Activated naive CD8-positive, alpha-beta T cell treated with anti-CD3 and anti-CD28 coated beads, Interleukin-2, amount 50 U/mL, for 24 hours (primary cell): ENCODE results near the gene INPP5K.

Experiments used
- ATAC-seq: fragments of 150-1000 bp; cut with Tn5 transposase; one replicate; pipeline ENCODE4 v1.10.0; 2021
- DNase-seq: peaks from one replicate; pipeline ENCODE4 v3.0.0; 2021
- H3K27ac Mint-ChIP-seq: one replicate; pipeline ENCODE4 v1.8.0; 2021; ENCODE audit warnings: mild to moderate bottlenecking, mixed read lengths
- H3K27me3 Mint-ChIP-seq: one replicate; pipeline ENCODE4 v1.8.0; 2021; ENCODE audit warnings: mixed read lengths
- H3K36me3 Mint-ChIP-seq: one replicate; pipeline ENCODE4 v1.8.0; 2021; ENCODE audit warnings: low read depth, mixed read lengths
- H3K4me1 Mint-ChIP-seq: one replicate; pipeline ENCODE4 v1.8.0; 2021; ENCODE audit warnings: mixed read lengths
- H3K4me3 Mint-ChIP-seq: one replicate; pipeline ENCODE4 v1.8.0; 2021; ENCODE audit warnings: mild to moderate bottlenecking, moderate library complexity, mixed read lengths
- H3K9me3 Mint-ChIP-seq: one replicate; pipeline ENCODE4 v1.8.0; 2021; ENCODE audit warnings: mixed read lengths

INPP5K gene

GRCh38 chr17:1554751-1555540 is 38.5 kb upstream of the INPP5K start:
- H3K9me3 Mint-ChIP-seq, result no peaks in the 10 kb centered on the region
- H3K27ac Mint-ChIP-seq, result no peak overlapping the region
- DNase-seq (no peak), ATAC-seq (no peak)
- H3K27me3 Mint-ChIP-seq, result no peaks in the 10 kb centered on the region
- H3K4me3 Mint-ChIP-seq, result no peak overlapping the region
- H3K4me1 Mint-ChIP-seq, result peaks cover 18% of the 10 kb centered on the region
- peaks cover 35% of the 10 kb centered on the region for H3K36me3 Mint-ChIP-seq

- Mint-ChIP-seq H3K27me3 (no peaks in the 10 kb centered on the region), H3K9me3 (no peaks in the 10 kb centered on the region), H3K27ac (peak overlapping the region; percentile 60), H3K4me3 (no peak overlapping the region), H3K36me3 (peaks cover 39% of the 10 kb centered on the region), H3K4me1 (peaks cover 16% of the 10 kb centered on the region)
- ATAC-seq (no peak), DNase-seq (no peak)
These were observed 37.2 kb upstream of the INPP5K start for GRCh38 chr17:1553354-1554266.

- DNase-seq, result no peak
- no peaks in the 10 kb centered on the region for H3K27me3 Mint-ChIP-seq
- no peak overlapping the region for H3K27ac Mint-ChIP-seq
- H3K4me3 Mint-ChIP-seq, result no peak overlapping the region
- H3K4me1 Mint-ChIP-seq, result peaks cover 16% of the 10 kb centered on the region
- H3K36me3 Mint-ChIP-seq, result peaks cover 41% of the 10 kb centered on the region
- no peak for ATAC-seq
- H3K9me3 Mint-ChIP-seq, result no peaks in the 10 kb centered on the region
These were observed 36.5 kb upstream of the INPP5K start for GRCh38 chr17:1552932-1553331.

GRCh38 chr17:1551741-1552140 is 35.3 kb upstream of the INPP5K start:
- Mint-ChIP-seq H3K4me3 (no peak overlapping the region), H3K4me1 (peaks cover 16% of the 10 kb centered on the region), H3K27me3 (no peaks in the 10 kb centered on the region), H3K36me3 (peaks cover 38% of the 10 kb centered on the region), H3K9me3 (no peaks in the 10 kb centered on the region), H3K27ac (no peak overlapping the region)
- DNase-seq, result no peak
- no peak for ATAC-seq

GRCh38 chr17:1548032-1548431 is 31.6 kb upstream of the INPP5K start:
- no peak overlapping the region for H3K27ac Mint-ChIP-seq
- H3K4me3 Mint-ChIP-seq, result no peak overlapping the region
- no peak for ATAC-seq
- H3K27me3 Mint-ChIP-seq, result no peaks in the 10 kb centered on the region
- no peaks in the 10 kb centered on the region for H3K4me1 Mint-ChIP-seq
- no peaks in the 10 kb centered on the region for H3K9me3 Mint-ChIP-seq
- DNase-seq, result no peak
- peaks cover 37% of the 10 kb centered on the region for H3K36me3 Mint-ChIP-seq

GRCh38 chr17:1546292-1546922 is 30.0 kb upstream of the INPP5K start:
- no peaks in the 10 kb centered on the region for H3K4me1 Mint-ChIP-seq
- peaks cover 33% of the 10 kb centered on the region for H3K36me3 Mint-ChIP-seq
- DNase-seq (no peak), ATAC-seq (no peak)
- H3K9me3 Mint-ChIP-seq, result no peaks in the 10 kb centered on the region
- H3K27ac Mint-ChIP-seq, result no peak overlapping the region
- no peak overlapping the region for H3K4me3 Mint-ChIP-seq
- H3K27me3 Mint-ChIP-seq, result no peaks in the 10 kb centered on the region

- Mint-ChIP-seq H3K9me3 (no peaks in the 10 kb centered on the region), H3K27me3 (no peaks in the 10 kb centered on the region), H3K27ac (no peak overlapping the region), H3K36me3 (peaks cover 30% of the 10 kb centered on the region), H3K4me1 (no peaks in the 10 kb centered on the region), H3K4me3 (no peak overlapping the region)
- ATAC-seq (no peak), DNase-seq (no peak)
These were observed 29.2 kb upstream of the INPP5K start for GRCh38 chr17:1545618-1546017.

- Mint-ChIP-seq H3K27me3 (no peaks in the 10 kb centered on the region), H3K9me3 (no peaks in the 10 kb centered on the region), H3K36me3 (peaks cover 35% of the 10 kb centered on the region), H3K4me3 (no peak overlapping the region), H3K4me1 (no peaks in the 10 kb centered on the region), H3K27ac (no peak overlapping the region)
- DNase-seq (no peak), ATAC-seq (no peak)
These were observed 25.9 kb upstream of the INPP5K start for GRCh38 chr17:1542316-1542715.

GRCh38 chr17:1541367-1541904 is 25.0 kb upstream of the INPP5K start:
- H3K27ac Mint-ChIP-seq, result no peak overlapping the region
- no peaks in the 10 kb centered on the region for H3K9me3 Mint-ChIP-seq
- H3K27me3 Mint-ChIP-seq, result no peaks in the 10 kb centered on the region
- ATAC-seq (peak; percentile 20), DNase-seq (no peak)
- peaks cover 32% of the 10 kb centered on the region for H3K36me3 Mint-ChIP-seq
- H3K4me3 Mint-ChIP-seq, result no peak overlapping the region
- H3K4me1 Mint-ChIP-seq, result no peaks in the 10 kb centered on the region

- Mint-ChIP-seq H3K4me3 (no peak overlapping the region), H3K9me3 (no peaks in the 10 kb centered on the region), H3K27me3 (no peaks in the 10 kb centered on the region), H3K4me1 (no peaks in the 10 kb centered on the region), H3K27ac (no peak overlapping the region), H3K36me3 (peaks cover 31% of the 10 kb centered on the region)
- DNase-seq, result no peak
- ATAC-seq, result no peak
These were observed 23.4 kb upstream of the INPP5K start for GRCh38 chr17:1539811-1540210.

- Mint-ChIP-seq H3K27me3 (no peaks in the 10 kb centered on the region), H3K9me3 (no peaks in the 10 kb centered on the region), H3K4me3 (no peak overlapping the region), H3K36me3 (peaks cover 30% of the 10 kb centered on the region), H3K27ac (no peak overlapping the region), H3K4me1 (no peaks in the 10 kb centered on the region)
- DNase-seq (no peak), ATAC-seq (no peak)
These were observed 19.3 kb upstream of the INPP5K start for GRCh38 chr17:1535737-1536136.

GRCh38 chr17:1533661-1534325 is 17.4 kb upstream of the INPP5K start:
- H3K36me3 Mint-ChIP-seq, result peaks cover 26% of the 10 kb centered on the region
- DNase-seq (no peak), ATAC-seq (no peak)
- H3K27me3 Mint-ChIP-seq, result no peaks in the 10 kb centered on the region
- H3K27ac Mint-ChIP-seq, result no peak overlapping the region
- H3K4me1 Mint-ChIP-seq, result no peaks in the 10 kb centered on the region
- H3K9me3 Mint-ChIP-seq, result no peaks in the 10 kb centered on the region
- no peak overlapping the region for H3K4me3 Mint-ChIP-seq

- DNase-seq (peak; percentile 43), ATAC-seq (peak; percentile 36)
- Mint-ChIP-seq H3K36me3 (peaks cover 22% of the 10 kb centered on the region), H3K9me3 (no peaks in the 10 kb centered on the region), H3K27ac (no peak overlapping the region), H3K4me3 (no peak overlapping the region), H3K27me3 (no peaks in the 10 kb centered on the region), H3K4me1 (no peaks in the 10 kb centered on the region)
These were observed 16.6 kb upstream of the INPP5K start for GRCh38 chr17:1532836-1533602.
